ENCODE measurements around the gene WWOX.

The WWOX gene

DNA sequence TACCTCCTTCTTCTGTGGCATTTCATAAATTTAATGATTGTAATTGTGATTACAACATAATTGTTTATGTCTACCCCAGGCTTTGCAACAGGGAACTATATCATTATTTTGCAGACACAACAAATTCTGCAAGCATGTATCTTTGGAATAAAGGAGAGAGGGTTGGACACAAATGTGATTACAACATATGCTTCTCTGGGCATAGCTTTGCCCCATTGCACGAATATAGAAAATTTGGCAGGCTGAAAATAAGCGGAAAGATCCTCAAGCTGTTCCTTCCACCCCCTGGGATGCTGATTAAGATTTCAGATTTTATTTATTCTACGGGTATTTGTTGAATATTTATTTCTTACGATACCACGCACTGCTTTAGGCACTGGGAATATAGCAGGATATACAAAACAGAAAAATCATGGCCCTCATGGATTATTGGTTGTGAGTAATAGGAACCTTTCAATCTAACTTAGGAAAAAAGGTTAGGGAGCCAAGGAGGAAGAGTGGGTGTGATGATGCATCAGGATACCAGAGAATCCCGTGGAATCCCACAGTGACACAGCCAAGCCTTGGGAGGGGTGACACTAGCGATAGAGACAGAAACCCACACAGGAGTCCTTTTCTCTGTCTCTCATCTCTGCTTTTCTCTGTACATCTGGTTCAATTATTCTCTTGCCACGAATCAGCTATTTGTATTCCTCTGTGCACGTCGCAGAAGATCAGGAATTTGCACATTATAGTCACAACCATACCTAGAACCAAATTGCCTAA lies 980.4 kb downstream of the WWOX start:
- no peak for DNase-seq

- no peak for DNase-seq
Measured at GRCh38 chr16:79081297-79082066, 982.0 kb downstream of the WWOX start.

GRCh38 chr16:79082970-79083369 lies 983.5 kb downstream of the WWOX start:
- DNase-seq, result no peak

- DNase-seq, result no peak
Measured at GRCh38 chr16:79083508-79084299, 984.2 kb downstream of the WWOX start.

DNA sequence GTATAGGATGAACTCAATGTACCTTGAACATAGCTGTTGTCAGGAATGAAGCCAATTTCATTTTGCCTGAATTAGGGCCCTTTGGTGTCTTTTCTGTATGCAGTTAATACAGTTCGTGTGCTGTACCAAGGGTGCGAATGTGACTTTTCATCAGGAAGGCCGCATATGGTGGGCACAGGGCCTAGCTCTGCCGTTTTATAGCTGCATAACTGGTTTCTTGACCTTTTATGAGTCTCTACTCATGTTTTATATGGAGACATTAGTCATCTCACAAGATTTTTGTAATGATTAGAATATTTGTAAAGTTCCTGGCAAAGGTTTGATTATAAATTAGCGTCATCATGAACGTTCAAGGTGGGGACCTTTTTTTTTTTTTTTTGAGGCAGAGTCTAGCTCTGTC lies 989.5 kb downstream of the WWOX start:
- DNase-seq, result no peak

DNA sequence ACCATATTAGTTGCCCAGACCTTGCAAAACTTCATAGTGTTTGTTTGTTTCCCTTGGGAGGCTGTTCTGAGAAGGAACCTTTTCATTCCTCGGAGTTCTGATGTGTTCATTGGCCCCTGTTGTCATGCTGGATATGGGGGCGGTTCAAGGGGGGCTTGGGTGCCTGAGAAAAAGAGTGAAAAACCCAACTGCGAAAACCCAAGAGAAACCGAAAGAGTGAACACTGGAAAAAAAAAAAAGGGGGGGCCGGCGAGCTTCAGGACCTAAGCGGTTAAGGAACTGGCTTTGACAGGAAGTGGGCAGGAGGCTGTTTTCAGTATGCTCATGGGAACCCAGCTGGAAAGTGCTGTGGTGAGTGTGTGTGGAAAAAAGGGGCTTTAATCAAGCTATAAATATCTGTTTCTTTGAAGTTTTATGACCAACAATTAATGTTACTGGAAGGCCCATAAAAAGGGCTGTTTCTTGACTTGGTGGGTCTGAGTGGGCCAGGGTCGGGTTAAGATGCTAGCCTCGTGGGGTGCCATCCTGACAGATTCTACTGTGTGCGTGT lies 990.4 kb downstream of the WWOX start:
- no peak for DNase-seq

DNA sequence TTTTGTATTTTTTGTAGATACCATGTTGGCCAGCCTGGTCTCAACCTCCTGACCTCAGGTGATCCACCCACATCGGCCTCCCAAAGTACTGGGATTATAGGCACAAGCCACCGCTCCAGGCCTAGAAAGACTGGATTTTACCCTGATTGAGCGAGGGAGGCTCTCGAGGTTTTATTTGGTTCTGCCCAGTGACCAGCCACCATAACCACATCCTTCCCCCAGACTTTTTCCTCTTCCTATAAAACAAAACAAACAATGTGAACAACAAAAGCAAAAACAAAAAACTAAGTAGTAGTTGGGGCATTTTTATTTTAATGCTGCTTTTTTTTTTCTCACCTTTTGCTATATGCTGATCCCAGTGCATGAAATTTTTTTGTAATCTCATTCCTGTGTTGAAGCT lies 991.5 kb downstream of the WWOX start:
- DNase-seq, result no peak

DNA sequence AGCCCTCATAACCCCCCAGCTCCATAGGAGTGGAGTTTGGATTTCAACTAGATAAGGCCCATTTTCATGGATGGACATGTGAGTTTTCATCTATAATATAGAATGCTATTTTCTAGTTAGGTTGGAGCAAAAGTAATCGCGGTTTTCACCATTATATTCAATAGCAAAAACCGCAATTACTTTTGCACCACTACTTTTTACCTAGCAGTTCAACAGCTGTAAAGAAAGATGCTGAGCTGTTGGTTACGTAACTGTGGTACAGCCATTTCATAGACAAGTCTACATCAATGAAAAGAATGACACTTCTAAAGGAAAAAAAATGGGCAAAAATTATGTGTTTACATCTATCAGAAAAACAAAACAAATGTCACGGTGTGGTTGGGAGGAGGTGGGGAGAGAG lies 993.4 kb downstream of the WWOX start:
- no peak for DNase-seq

- DNase-seq, result no peak
Measured at GRCh38 chr16:79093554-79093967, 994.1 kb downstream of the WWOX start.

GRCh38 chr16:79096246-79096645 lies 996.8 kb downstream of the WWOX start:
- no peak for DNase-seq

GRCh38 chr16:79097166-79097565 lies 997.7 kb downstream of the WWOX start:
- no peak for DNase-seq

- DNase-seq, result no peak
Measured at GRCh38 chr16:79097771-79098170, 998.3 kb downstream of the WWOX start.

DNA sequence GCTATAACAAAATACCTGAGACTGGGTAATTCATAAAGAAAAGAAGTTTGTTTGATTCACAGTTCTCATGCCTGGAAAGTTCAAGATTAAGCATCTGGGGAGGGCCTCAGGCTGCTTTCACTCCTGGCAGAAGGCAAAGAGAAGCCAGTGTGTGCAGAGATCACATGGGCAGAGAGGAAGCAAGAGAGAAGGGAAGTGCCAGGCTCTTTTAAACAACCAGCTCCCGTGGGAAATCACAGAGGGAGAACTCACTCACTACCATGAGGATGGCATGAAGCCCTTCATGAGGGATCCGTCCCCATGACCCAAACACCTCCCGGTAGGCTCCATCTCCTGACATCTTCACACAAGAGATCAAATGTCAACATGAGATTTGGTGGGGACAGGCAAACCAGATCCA lies 999.5 kb downstream of the WWOX start:
- DNase-seq, result no peak

DNA sequence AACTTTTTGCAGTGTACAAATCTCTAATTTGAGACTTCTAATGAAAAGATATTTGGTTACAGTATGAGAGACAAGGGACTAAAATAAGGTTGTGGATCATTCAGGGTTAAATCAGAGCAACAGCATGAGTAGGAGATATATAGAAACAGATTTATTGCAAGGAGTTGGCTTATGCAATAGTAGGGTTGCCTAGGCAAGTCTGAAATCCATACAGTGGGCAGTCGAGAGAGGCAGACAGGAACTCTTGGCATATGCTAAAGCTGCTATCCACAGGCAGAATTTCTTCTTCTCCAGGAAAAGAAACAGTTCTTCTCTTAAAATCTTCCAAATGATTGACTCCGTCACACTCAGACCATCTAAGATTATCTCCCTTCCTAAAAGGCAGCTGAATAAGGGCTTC lies 1000.3 kb downstream of the WWOX start:
- no peak for DNase-seq

DNA sequence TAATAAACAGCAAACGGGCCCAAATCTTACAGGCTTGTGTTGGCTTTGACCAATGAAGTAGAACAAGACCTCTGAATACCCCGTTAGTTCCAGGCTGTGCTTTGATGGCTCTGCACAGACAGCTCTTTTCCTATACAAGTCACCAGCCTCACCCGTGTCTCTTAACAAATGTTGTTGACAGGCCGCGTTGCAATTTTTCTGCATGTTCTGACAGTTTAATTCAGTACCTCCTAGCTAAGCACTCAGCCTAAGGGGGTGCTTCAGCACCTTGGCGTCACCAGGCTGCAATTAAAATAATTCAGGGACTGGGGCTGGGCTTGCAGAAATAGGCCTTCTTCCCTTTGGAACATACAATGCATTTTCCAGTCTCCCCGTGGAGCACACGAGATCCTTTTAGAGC lies 1001.0 kb downstream of the WWOX start:
- no peak for DNase-seq

DNA sequence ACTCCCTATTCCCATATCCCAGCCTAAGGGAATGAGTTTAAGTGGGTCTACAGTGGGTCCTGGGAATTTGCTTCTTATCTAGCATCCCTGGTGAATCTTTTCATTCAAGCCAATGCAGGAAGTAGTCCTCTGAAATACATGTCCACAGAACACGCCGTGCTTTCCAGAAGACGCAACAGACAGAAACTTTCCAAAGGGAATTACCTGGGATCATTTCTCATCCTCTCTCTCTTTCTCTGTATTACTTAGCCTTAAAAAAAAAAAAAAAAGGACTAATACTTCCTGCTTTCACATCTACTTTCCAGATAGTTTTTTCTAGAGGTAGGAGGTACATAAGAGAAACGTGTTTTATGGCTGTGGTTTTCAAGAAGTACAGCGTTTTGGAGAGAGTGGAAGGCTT lies 1002.0 kb downstream of the WWOX start:
- no peak for DNase-seq

- no peak for DNase-seq
Measured at GRCh38 chr16:79104567-79104966, 1005.1 kb downstream of the WWOX start.

DNA sequence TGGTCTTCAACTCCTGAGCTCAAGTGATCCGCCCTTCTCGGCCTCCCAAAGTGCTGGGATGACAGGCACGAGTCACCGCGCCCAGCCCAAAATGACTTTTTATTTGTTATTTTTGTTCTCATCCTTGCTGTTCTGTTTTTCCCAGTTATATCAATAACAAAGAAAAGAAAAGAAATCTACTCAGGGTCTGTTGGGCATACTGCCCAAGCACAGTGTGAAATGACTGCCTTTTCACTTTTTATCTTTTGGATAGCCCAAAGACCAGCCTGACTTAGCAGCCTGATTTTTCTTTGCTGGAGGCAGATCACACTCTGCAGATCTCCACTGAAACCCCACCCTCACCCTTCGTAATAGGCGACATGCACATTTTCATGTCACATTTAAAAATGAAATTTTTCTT lies 1007.8 kb downstream of the WWOX start:
- no peak for DNase-seq

DNA sequence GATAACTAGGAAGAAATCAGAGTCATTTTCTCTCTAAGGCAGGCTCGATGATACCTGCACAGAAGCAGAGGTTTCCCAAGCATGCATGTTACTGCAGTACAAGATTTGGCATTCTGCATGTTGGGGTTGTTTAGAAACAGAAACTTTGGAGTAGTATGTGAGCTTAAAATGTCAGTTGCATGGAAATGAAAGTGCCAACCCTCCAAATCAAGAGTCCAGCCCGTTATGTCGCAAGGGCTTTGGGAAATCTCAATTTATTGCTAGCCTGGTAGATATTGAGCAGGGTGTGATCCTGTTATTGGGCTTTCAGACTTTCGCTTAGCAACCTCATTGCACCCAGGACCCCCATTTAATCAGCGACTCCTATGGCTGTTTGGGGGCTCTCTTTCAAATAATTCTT lies 1010.3 kb downstream of the WWOX start:
- DNase-seq, result no peak

DNA sequence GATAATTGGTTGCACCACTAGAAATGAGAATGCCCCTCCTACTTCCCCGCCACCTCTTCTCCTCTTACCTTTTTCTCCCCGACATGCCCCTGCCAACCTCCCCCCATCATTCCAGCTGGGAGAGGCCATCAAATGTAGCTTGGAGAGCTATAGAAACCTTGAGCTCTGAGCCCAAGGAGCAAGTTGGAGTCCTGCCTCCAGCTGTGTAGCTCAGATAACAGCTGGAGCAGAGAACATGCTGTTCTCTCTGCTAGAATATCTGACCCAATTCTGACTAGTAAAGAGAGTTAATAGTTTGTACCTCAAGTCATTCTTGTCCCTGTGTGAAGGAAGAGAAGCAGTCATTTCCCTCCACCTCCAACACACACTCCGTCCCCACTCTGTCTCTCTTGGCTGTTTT lies 1010.8 kb downstream of the WWOX start:
- no peak for DNase-seq

GRCh38 chr16:79110953-79111352 lies 1011.5 kb downstream of the WWOX start:
- DNase-seq, result no peak

- DNase-seq, result no peak
Measured at GRCh38 chr16:79112462-79112861, 1013.0 kb downstream of the WWOX start.

DNA sequence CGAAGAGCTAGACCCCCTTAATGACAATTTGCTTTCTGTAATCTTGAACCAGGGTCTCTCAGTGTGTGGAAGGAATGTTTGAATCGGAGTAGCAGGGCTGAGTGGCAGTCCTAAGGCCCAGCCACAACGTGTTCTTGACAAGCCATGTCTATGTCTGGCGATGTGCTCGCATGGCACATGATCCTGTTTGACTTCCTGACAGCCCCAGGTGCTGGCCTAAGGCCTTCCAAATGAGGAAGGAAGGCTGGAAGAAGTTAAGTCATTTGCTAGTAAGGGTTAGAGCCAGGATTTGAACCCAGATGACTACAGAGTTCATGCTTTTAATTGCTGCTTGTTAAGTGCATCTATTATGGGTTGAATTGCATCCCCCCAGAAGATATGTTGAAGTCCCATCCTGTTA lies 1014.4 kb downstream of the WWOX start:
- no peak for DNase-seq
